Neural cell (in vitro differentiated cells): ENCODE results near the gene RAI14. TPM values are rescaled to one million over a fixed set of nuclear protein-coding genes. Genes with fewer than 3 reads are reported as not detected.

Experiments used
- H2AFZ ChIP-seq: fragments of 200-600, 300-800 bp; sonication (generic), shearing (Covaris generic); 2 replicates; pipeline ENCODE4 v1.6.0; 2014; ENCODE audit warnings: low read depth, mild to moderate bottlenecking, antibody characterized with exemption, low read length, moderate library complexity
- H3F3A ChIP-seq: fragments of 200-600 bp; shearing (Covaris generic); 2 replicates; pipeline ENCODE4 v1.6.1; 2016; ENCODE audit warnings: mild to moderate bottlenecking, moderate library complexity, mixed read lengths, antibody characterized with exemption, low read length; ENCODE audit not compliant: insufficient read depth, poor library complexity, severe bottlenecking
- H3K27ac ChIP-seq: fragments of 200-600, 300-800 bp; sonication (generic), shearing (Covaris generic); 2 replicates; pipeline ENCODE4 v1.5.1; 2014; ENCODE audit warnings: mild to moderate bottlenecking, low read length, moderate library complexity
- H3K27me3 ChIP-seq: fragments of 300-800, 200-600 bp; sonication (generic), shearing (Covaris generic); 2 replicates; pipeline ENCODE4 v1.6.0; 2014; ENCODE audit warnings: mild to moderate bottlenecking, low read depth, low read length, moderate library complexity; ENCODE audit not compliant: insufficient read depth
- H3K36me3 ChIP-seq: fragments of 300-800, 200-600 bp; sonication (generic), shearing (Covaris generic); 2 replicates; pipeline ENCODE4 v1.5.1; 2014; ENCODE audit warnings: mild to moderate bottlenecking, antibody characterized with exemption, low read length, moderate library complexity; ENCODE audit not compliant: insufficient read depth
- H3K4me2 ChIP-seq: fragments of 300-800, 200-600 bp; sonication (generic), shearing (Covaris generic); 2 replicates; pipeline ENCODE4 v1.6.0; 2014; ENCODE audit warnings: mild to moderate bottlenecking, low read length
- H3K4me3 ChIP-seq: fragments of 300-800, 200-600 bp; sonication (generic), shearing (Covaris generic); 2 replicates; pipeline ENCODE4 v1.5.1; 2014; ENCODE audit warnings: mild to moderate bottlenecking, low read length, moderate library complexity
- H3K79me2 ChIP-seq: fragments of 200-600 bp; shearing (Covaris generic); replicated peaks from 2 replicates; pipeline ENCODE4 v1.6.0; 2014; ENCODE audit warnings: mild to moderate bottlenecking, low read length, moderate library complexity; ENCODE audit not compliant: insufficient read depth
- H3K9ac ChIP-seq: fragments of 300-800, 200-600 bp; sonication (generic), shearing (Covaris generic); 2 replicates; pipeline ENCODE4 v1.6.1; 2016; ENCODE audit warnings: mild to moderate bottlenecking, low read length, mixed read lengths
- H3K9me2 ChIP-seq: fragments of 200-600 bp; shearing (Covaris generic); 2 replicates; pipeline ENCODE4 v1.6.1; 2016; ENCODE audit warnings: mild to moderate bottlenecking, low read length, mixed read lengths; ENCODE audit not compliant: insufficient read depth
- H3K9me3 ChIP-seq: fragments of 200-600, 300-800 bp; sonication (generic), shearing (Covaris generic); 2 replicates; pipeline ENCODE4 v1.6.1; 2016; ENCODE audit warnings: mild to moderate bottlenecking, mixed run types, low read length, moderate library complexity, mixed read lengths
- H4K20me1 ChIP-seq: fragments of 200-600 bp; shearing (Covaris generic); 2 replicates; pipeline ENCODE4 v1.6.1; 2016; ENCODE audit warnings: mild to moderate bottlenecking, mixed run types; ENCODE audit not compliant: insufficient read depth
- CTCF ChIP-seq: fragments of 450-650 bp; IDR thresholded peaks from 2 replicates; pipeline ENCODE4 v1.5.1; 2014; ENCODE audit warnings: antibody characterized with exemption, mild to moderate bottlenecking, moderate library complexity; ENCODE audit not compliant: poor library complexity, severe bottlenecking
- EP300 ChIP-seq: fragments of 450-650 bp; conservative IDR thresholded peaks from 2 replicates; pipeline ENCODE4 v1.6.1; 2014; ENCODE audit warnings: antibody characterized with exemption, mild to moderate bottlenecking, moderate library complexity; ENCODE audit not compliant: poor library complexity, severe bottlenecking
- EZH2 ChIP-seq: fragments of 200-600, 300-800 bp; shearing (Covaris generic), sonication (generic); IDR thresholded peaks from 2 replicates; pipeline ENCODE4 v1.6.1; 2014; ENCODE audit warnings: antibody characterized with exemption, low read length, borderline replicate concordance, mild to moderate bottlenecking; ENCODE audit not compliant: insufficient read depth, poor library complexity, severe bottlenecking
- MXI1 ChIP-seq: fragments of 450-650 bp; conservative IDR thresholded peaks from 2 replicates; pipeline ENCODE4 v1.6.1; 2014; ENCODE audit warnings: antibody characterized with exemption, mild to moderate bottlenecking; ENCODE audit not compliant: poor library complexity, severe bottlenecking
- POLR2AphosphoS5 ChIP-seq: IDR thresholded peaks from 2 replicates; pipeline ENCODE4 v1.6.1; 2012
- RAD21 ChIP-seq: fragments of 450-650 bp; conservative IDR thresholded peaks from 2 replicates; pipeline ENCODE4 v1.6.1; 2014; ENCODE audit warnings: antibody characterized with exemption, mild to moderate bottlenecking, moderate library complexity
- SMC3 ChIP-seq: fragments of 450-650 bp; conservative IDR thresholded peaks from 2 replicates; pipeline ENCODE4 v1.6.1; 2014; ENCODE audit warnings: antibody characterized with exemption, mild to moderate bottlenecking, moderate library complexity; ENCODE audit not compliant: poor library complexity
- TAF1 ChIP-seq: IDR thresholded peaks from 2 replicates; pipeline ENCODE4 v1.6.1; 2012; ENCODE audit warnings: low read depth
- polyA plus RNA-seq: library from polyadenylated mRNA; depleted of rRNA; stranded (reverse); fragments of >200 nt; gene quantifications from 2 replicates; pipeline ENCODE4 v1.2.3, GENCODE V29; 2014
- TF ChIP-seq, protein P1 (sequence below): IDR thresholded peaks from 2 replicates; pipeline ENCODE4 v1.6.1; 2012; ENCODE audit warnings: borderline replicate concordance

Gene RAI14
- polyA plus RNA-seq, 1 donor from 2014 or later, result 7.8 TPM

GRCh38 chr5:34831303-34831702, 175.2 kb downstream of the RAI14 start:
- no peak for TF ChIP-seq MXI1
- no peak for TF ChIP-seq TAF1
- no peak for TF ChIP-seq CTCF
- TF ChIP-seq, protein P1, sequence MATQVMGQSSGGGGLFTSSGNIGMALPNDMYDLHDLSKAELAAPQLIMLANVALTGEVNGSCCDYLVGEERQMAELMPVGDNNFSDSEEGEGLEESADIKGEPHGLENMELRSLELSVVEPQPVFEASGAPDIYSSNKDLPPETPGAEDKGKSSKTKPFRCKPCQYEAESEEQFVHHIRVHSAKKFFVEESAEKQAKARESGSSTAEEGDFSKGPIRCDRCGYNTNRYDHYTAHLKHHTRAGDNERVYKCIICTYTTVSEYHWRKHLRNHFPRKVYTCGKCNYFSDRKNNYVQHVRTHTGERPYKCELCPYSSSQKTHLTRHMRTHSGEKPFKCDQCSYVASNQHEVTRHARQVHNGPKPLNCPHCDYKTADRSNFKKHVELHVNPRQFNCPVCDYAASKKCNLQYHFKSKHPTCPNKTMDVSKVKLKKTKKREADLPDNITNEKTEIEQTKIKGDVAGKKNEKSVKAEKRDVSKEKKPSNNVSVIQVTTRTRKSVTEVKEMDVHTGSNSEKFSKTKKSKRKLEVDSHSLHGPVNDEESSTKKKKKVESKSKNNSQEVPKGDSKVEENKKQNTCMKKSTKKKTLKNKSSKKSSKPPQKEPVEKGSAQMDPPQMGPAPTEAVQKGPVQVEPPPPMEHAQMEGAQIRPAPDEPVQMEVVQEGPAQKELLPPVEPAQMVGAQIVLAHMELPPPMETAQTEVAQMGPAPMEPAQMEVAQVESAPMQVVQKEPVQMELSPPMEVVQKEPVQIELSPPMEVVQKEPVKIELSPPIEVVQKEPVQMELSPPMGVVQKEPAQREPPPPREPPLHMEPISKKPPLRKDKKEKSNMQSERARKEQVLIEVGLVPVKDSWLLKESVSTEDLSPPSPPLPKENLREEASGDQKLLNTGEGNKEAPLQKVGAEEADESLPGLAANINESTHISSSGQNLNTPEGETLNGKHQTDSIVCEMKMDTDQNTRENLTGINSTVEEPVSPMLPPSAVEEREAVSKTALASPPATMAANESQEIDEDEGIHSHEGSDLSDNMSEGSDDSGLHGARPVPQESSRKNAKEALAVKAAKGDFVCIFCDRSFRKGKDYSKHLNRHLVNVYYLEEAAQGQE, result no peak
- TF ChIP-seq SMC3, result no peak
- TF ChIP-seq POLR2AphosphoS5, result no peak
- no peak for TF ChIP-seq RAD21
- no peak for TF ChIP-seq EP300
- TF ChIP-seq EZH2, result no peak
- H3K9ac ChIP-seq, result no peak overlapping the region
- no peaks in the 10 kb centered on the region for H3K27me3 ChIP-seq
- H2AFZ ChIP-seq, result no peak overlapping the region
- H3K4me3 ChIP-seq, result no peak overlapping the region
- no peaks in the 10 kb centered on the region for H3K36me3 ChIP-seq
- H3K79me2 ChIP-seq, result no peaks in the 10 kb centered on the region
- no peak overlapping the region for H3K4me2 ChIP-seq
- H3K27ac ChIP-seq, result no peak overlapping the region
- no peaks in the 10 kb centered on the region for H3F3A ChIP-seq
- no peaks in the 10 kb centered on the region for H3K9me3 ChIP-seq
- H4K20me1 ChIP-seq, result no peaks in the 10 kb centered on the region
- no peaks in the 10 kb centered on the region for H3K9me2 ChIP-seq

- Histone ChIP-seq H3K4me3 (no peak overlapping the region), H4K20me1 (no peaks in the 10 kb centered on the region), H2AFZ (no peak overlapping the region), H3K4me2 (no peak overlapping the region), H3K9ac (no peak overlapping the region), H3K9me3 (no peaks in the 10 kb centered on the region), H3K27ac (no peak overlapping the region), H3K36me3 (no peaks in the 10 kb centered on the region), H3F3A (no peaks in the 10 kb centered on the region), H3K9me2 (no peaks in the 10 kb centered on the region), H3K79me2 (no peaks in the 10 kb centered on the region), H3K27me3 (no peaks in the 10 kb centered on the region)
- TF ChIP-seq MXI1 (no peak), EZH2 (no peak), TAF1 (no peak), RAD21 (no peak), EP300 (no peak), SMC3 (no peak), POLR2AphosphoS5 (no peak), CTCF (no peak)
- TF ChIP-seq, protein P1, result no peak
Measured at GRCh38 chr5:34832568-34832967, 176.4 kb downstream of the RAI14 start.
